A549 (cell line): ENCODE data around the gene ZNF33A. TPM values are rescaled to one million over a fixed set of nuclear protein-coding genes. Genes with fewer than 3 reads are reported as not detected.

Experiments used
- ATAC-seq, 2 experiments: fragments of 200-7000 bp in 1 of 2; fragments of >200 bp in 1 of 2; cut with Nextera tagmentation in 1 of 2; cut with Tn5 transposase in 1 of 2; 3 replicates each; pipeline versions ENCODE4 v1.8.0 to v1.9.1; 2018 to 2020; ENCODE audit warnings: mild to moderate bottlenecking in 1 of 2, moderate library complexity in 1 of 2
- CTCF ChIA-PET: fragments of 300-600 bp; sonication (Branson Sonifier 250); formaldehyde crosslinking; extraction: SDS; loops from one replicate; lab custom pipeline; 2021; ENCODE audit warnings: antibody characterized with exemption, inconsistent platforms; lab: Yijun Ruan, JAX
- POLR2A ChIA-PET: fragments of 350-600 bp; formaldehyde crosslinking; extraction: SDS; loops from one replicate; lab custom pipeline; 2021; ENCODE audit warnings: antibody characterized with exemption, inconsistent platforms; lab: Yijun Ruan, JAX
- DNase-seq, 2 experiments: peaks; one replicate each; pipeline versions ENCODE4 v3.0.0 to v3.0.0-alpha.2; 2011 to 2016; ENCODE audit warnings: low read depth in 1 of 2, low spot score in 1 of 2
- FAIRE-seq: peaks from 2 replicates; lab custom pipeline; 2011; peaks lifted over from hg19 to GRCh38; lab: Jason Lieb, UNC
- H3K27ac ChIP-seq, 2 experiments: fragments of >200 bp; sonication (Bioruptor Twin); formaldehyde crosslinking; 3 replicates each; pipeline ENCODE4 v1.5.1; 2016 to 2017
- H3K4me1 ChIP-seq: fragments of >200 bp; sonication (Bioruptor Twin); formaldehyde crosslinking; 3 replicates; pipeline ENCODE4 v1.6.1; 2016
- H3K4me2 ChIP-seq: fragments of >200 bp; sonication (Bioruptor Twin); formaldehyde crosslinking; 3 replicates; pipeline ENCODE4 v1.6.1; 2016
- H3K4me3 ChIP-seq: fragments of >200 bp; sonication (Bioruptor Twin); formaldehyde crosslinking; 3 replicates; pipeline ENCODE4 v1.5.1; 2016
- H3K9me3 ChIP-seq: fragments of >200 bp; sonication (Bioruptor Twin); formaldehyde crosslinking; 3 replicates; pipeline ENCODE4 v1.6.1; 2016
- CBX2 ChIP-seq: fragments of 200-600 bp; sonication (generic); IDR thresholded peaks from 2 replicates; pipeline ENCODE4 v1.6.1; 2016; ENCODE audit warnings: low read depth, mild to moderate bottlenecking, borderline replicate concordance
- CTCF ChIP-seq: fragments of >200 bp; sonication (Bioruptor Twin); formaldehyde crosslinking; IDR thresholded peaks from 3 replicates; pipeline ENCODE4 v1.5.1; 2016
- EHF ChIP-seq: fragments of 250-450 bp; sonication (Bioruptor Pico); IDR thresholded peaks from 2 replicates; pipeline ENCODE4 v1.5.0; 2020; ENCODE audit warnings: mild to moderate bottlenecking
- EHMT2 ChIP-seq: fragments of 200-600 bp; sonication (generic); IDR thresholded peaks from 2 replicates; pipeline ENCODE4 v1.6.1; 2016; ENCODE audit warnings: antibody characterized with exemption, low read depth, mild to moderate bottlenecking, moderate library complexity
- ELK1 ChIP-seq: fragments of 150-350 bp; IDR thresholded peaks from 2 replicates; pipeline ENCODE4 v1.6.1; 2014; ENCODE audit warnings: low read depth, mild to moderate bottlenecking, low read length
- ESRRA ChIP-seq: fragments of 150-350 bp; IDR thresholded peaks from 2 replicates; pipeline ENCODE4 v1.6.1; 2014; ENCODE audit warnings: mild to moderate bottlenecking, low read length, borderline replicate concordance
- GATA3 ChIP-seq: IDR thresholded peaks from 2 replicates; pipeline ENCODE4 v1.6.1; 2012; ENCODE audit warnings: borderline replicate concordance
- HES2 ChIP-seq: fragments of >200 bp; sonication (Bioruptor Twin); formaldehyde crosslinking; IDR thresholded peaks from 2 replicates; pipeline ENCODE4 v1.6.1; 2016
- HEYL ChIP-seq: fragments of 250-450 bp; sonication (Bioruptor Pico); IDR thresholded peaks from 2 replicates; pipeline ENCODE4 v1.8.0; 2021; ENCODE audit warnings: mild to moderate bottlenecking, moderate library complexity
- HOXB13 ChIP-seq: fragments of 250-450 bp; sonication (Bioruptor Pico); IDR thresholded peaks from 2 replicates; pipeline ENCODE4 v1.5.0; 2020; ENCODE audit warnings: low read depth, mild to moderate bottlenecking, moderate library complexity
- HOXB5 ChIP-seq: fragments of 250-450 bp; sonication (Bioruptor Pico); IDR thresholded peaks from 2 replicates; pipeline ENCODE4 v1.5.0; 2020; ENCODE audit warnings: mild to moderate bottlenecking, moderate library complexity
- JUNB ChIP-seq: fragments of >200 bp; sonication (Bioruptor Twin); formaldehyde crosslinking; IDR thresholded peaks from 2 replicates; pipeline ENCODE4 v1.6.1; 2016
- KDM1A ChIP-seq: fragments of 200-600 bp; sonication (generic); IDR thresholded peaks from 2 replicates; pipeline ENCODE4 v1.6.1; 2016; ENCODE audit warnings: low read depth, mild to moderate bottlenecking
- KDM5A ChIP-seq: fragments of 200-600 bp; sonication (generic); IDR thresholded peaks from 2 replicates; pipeline ENCODE4 v1.6.1; 2016; ENCODE audit warnings: antibody characterized with exemption, mild to moderate bottlenecking
- MAZ ChIP-seq: fragments of 150-350 bp; IDR thresholded peaks from 2 replicates; pipeline ENCODE4 v1.6.1; 2014; ENCODE audit warnings: antibody characterized with exemption, low read depth, low read length, borderline replicate concordance
- NFE2L2 ChIP-seq: fragments of 150-350 bp; conservative IDR thresholded peaks from 2 replicates; pipeline ENCODE4 v1.6.1; 2014; ENCODE audit warnings: low read length
- NPAS2 ChIP-seq: fragments of 250-450 bp; sonication (Bioruptor Pico); IDR thresholded peaks from 2 replicates; pipeline ENCODE4 v1.8.0; 2022; ENCODE audit warnings: mild to moderate bottlenecking, moderate library complexity, borderline replicate concordance
- RAD21 ChIP-seq, 2 experiments: fragments of >200 bp in 1 of 2; sonication (Bioruptor Twin) in 1 of 2; formaldehyde crosslinking in 1 of 2; IDR thresholded peaks in 1 of 2; conservative IDR thresholded peaks in 1 of 2; 2 replicates in 1 of 2; 3 replicates in 1 of 2; pipeline ENCODE4 v1.6.1; 2012 to 2018; ENCODE audit warnings: inconsistent platforms in 1 of 2
- REST ChIP-seq: fragments of 200-600 bp; sonication (generic); IDR thresholded peaks from 2 replicates; pipeline ENCODE4 v1.6.1; 2016; ENCODE audit warnings: antibody characterized with exemption, mild to moderate bottlenecking, moderate library complexity
- RFX5 ChIP-seq: fragments of 450-650 bp; IDR thresholded peaks from 2 replicates; pipeline ENCODE4 v1.7.1; 2014; ENCODE audit warnings: antibody characterized with exemption, mild to moderate bottlenecking, moderate library complexity
- SREBF2 ChIP-seq: fragments of 450-650 bp; IDR thresholded peaks from 2 replicates; pipeline ENCODE4 v1.6.1; 2014; ENCODE audit warnings: mild to moderate bottlenecking, moderate library complexity
- TFCP2L1 ChIP-seq: fragments of 250-450 bp; sonication (Bioruptor Pico); IDR thresholded peaks from 2 replicates; pipeline ENCODE4 v1.5.0; 2021; ENCODE audit warnings: mild to moderate bottlenecking
- ZNF302 ChIP-seq: fragments of 250-450 bp; sonication (Bioruptor Pico); IDR thresholded peaks from 2 replicates; pipeline ENCODE4 v1.9.0; 2021; ENCODE audit warnings: inconsistent platforms, mild to moderate bottlenecking, moderate library complexity
- ZSCAN20 ChIP-seq: fragments of 250-450 bp; sonication (Bioruptor Pico); IDR thresholded peaks from 2 replicates; pipeline ENCODE4 v1.8.0; 2022; ENCODE audit warnings: mild to moderate bottlenecking, moderate library complexity
- WGBS: methylation state at CpG from one replicate; pipeline ENCODE4 v1.1.6; 2017; ENCODE audit errors: missing lambda C conversion rate; 5-methylcytosine and 5-hydroxymethylcytosine counted together
- polyA plus RNA-seq, 4 experiments: library from polyadenylated mRNA; depleted of rRNA in 3 of 4; stranded (reverse); fragments of >200 nt; fragmentation: RNase III in 1 of 4; extraction: RNeasy Plus Mini Kit Qiagen cat#74134 plus additional on column Dnase treatment in 1 of 4; gene quantifications; 2 replicates in 3 of 4; 3 replicates in 1 of 4; pipeline ENCODE4 v1.2.3, GENCODE V29; 2011 to 2017

ZNF33A gene
- polyA plus RNA-seq, 2 of the 4 experiments (the other 2 are of a cell fraction), result 15.6 to 18.7 TPM

- Histone ChIP-seq H3K27ac (no peak overlapping the region), H3K4me2 (no peak overlapping the region), H3K9me3 (peaks cover 72% of the 10 kb centered on the region), H3K4me1 (no peaks in the 10 kb centered on the region)
- no peak for FAIRE-seq
- no peak for DNase-seq
- POLR2A ChIA-PET, result no interaction called here
- TF ChIP-seq NPAS2, result no peak
- TF ChIP-seq HOXB5 (CRISPR knock-in tag), result no peak
- TF ChIP-seq GATA3, result no peak
- no peak for TF ChIP-seq EHF (CRISPR knock-in tag)
- TF ChIP-seq ESRRA, result no peak
- TF ChIP-seq JUNB, result no peak
- no peak for TF ChIP-seq RFX5
- no peak for TF ChIP-seq MAZ
- no peak for TF ChIP-seq ZNF302 (CRISPR knock-in tag)
- TF ChIP-seq, all 56 proteins: peak for 0
- WGBS, result 95% methylated on average over 2 of the region's 2 CpGs
- CTCF ChIA-PET, result no interaction called here
- H3K4me3 ChIP-seq, result no peak overlapping the region
- no peak for ATAC-seq
Observed at GRCh38 chr10:38045129-38045528, 34.7 kb downstream of the ZNF33A start.

GRCh38 chr10:38047666-38048065 lies 37.2 kb downstream of the ZNF33A start:
- FAIRE-seq, result no peak
- WGBS, result 87% methylated on average over 1 of the region's 1 CpG
- Histone ChIP-seq H3K27ac (no peak overlapping the region), H3K4me3 (no peak overlapping the region), H3K4me2 (no peak overlapping the region), H3K4me1 (no peaks in the 10 kb centered on the region), H3K9me3 (peaks cover 77% of the 10 kb centered on the region)
- ChIA-PET CTCF (no interaction called here), POLR2A (no interaction called here)
- no peak for TF ChIP-seq ESRRA
- no peak for TF ChIP-seq KDM5A
- TF ChIP-seq CTCF, result no peak
- TF ChIP-seq REST, result no peak
- no peak for TF ChIP-seq EHMT2
- TF ChIP-seq HOXB13 (CRISPR knock-in tag), result no peak
- no peak for TF ChIP-seq HEYL (CRISPR knock-in tag)
- TF ChIP-seq KDM1A, result no peak
- no peak for TF ChIP-seq GATA3
- TF ChIP-seq NFE2L2, result no peak
- no peak for TF ChIP-seq ELK1
- no peak for TF ChIP-seq HES2
- TF ChIP-seq MAZ, result no peak
- no peak for TF ChIP-seq RAD21 (conservative IDR thresholded peaks at IDR 0.05 in 1 of 2, IDR thresholded peaks at IDR 0.05 in 1 of 2)
- no peak for TF ChIP-seq TFCP2L1 (CRISPR knock-in tag)
- no peak for TF ChIP-seq RFX5
- no peak for TF ChIP-seq SREBF2
- TF ChIP-seq CBX2, result no peak
- no peak for TF ChIP-seq ZSCAN20 (CRISPR knock-in tag)
- DNase-seq, result no peak
- no peak for ATAC-seq
